NCI-H510A (cell line): ENCODE measurements around the gene ASPHD2.
A peak's percentile ranks its signal among the peaks of the same experiment; 100 is the strongest.

ENCODE experiments used
- DNase-seq: peaks from one replicate; lab custom pipeline; 2025; lab: John Stamatoyannopoulos, UW

The ASPHD2 gene

DNA sequence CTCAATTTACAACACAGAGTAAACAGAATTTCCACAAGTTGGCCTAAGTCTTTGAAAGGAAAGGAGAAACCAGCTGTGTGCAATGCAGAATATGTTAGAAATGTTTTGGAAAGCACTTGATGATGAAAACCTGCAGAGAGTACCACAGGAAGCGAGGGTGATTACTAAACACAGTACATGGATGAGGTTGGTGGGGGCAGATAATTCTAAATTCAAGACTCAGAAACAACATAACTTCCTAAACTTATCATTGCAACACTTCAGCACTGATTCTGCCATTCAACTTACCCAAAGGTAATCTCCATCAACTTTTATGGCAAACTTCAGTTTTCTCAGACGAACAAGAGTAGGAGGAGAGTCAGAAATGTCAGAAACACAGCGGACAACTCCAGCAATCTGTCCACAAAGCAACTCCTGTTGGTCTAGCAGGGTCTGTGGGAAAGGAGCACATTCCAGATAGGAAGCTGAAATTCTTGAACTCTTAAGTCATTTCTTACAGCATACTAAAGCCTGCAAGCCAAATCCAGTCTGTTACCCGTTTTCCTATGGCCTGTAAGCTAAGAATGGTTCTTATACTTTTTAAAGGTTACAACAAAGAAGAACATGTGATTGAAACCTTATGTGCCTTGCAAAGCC is 47.8 kb downstream of the ASPHD2 start:
- DNase-seq, result no peak

DNA sequence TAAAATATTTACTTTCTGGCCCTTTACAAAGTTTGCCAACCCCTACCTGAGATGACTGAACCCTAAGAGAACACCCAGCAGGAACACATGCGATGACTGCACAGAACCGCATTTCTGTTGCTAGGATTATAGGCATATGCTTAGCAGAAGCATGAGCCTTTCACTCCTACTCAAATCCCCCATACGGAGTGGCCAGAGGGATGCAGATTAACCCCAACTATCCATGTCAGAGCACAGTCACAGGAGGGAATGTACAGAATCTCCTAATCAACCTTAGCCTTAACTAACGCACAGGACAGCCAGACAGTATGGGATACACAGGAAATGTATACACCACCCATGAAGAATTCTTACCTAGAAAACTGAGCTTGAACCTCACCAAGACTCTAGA is 48.3 kb downstream of the ASPHD2 start:
- DNase-seq, result no peak

DNA sequence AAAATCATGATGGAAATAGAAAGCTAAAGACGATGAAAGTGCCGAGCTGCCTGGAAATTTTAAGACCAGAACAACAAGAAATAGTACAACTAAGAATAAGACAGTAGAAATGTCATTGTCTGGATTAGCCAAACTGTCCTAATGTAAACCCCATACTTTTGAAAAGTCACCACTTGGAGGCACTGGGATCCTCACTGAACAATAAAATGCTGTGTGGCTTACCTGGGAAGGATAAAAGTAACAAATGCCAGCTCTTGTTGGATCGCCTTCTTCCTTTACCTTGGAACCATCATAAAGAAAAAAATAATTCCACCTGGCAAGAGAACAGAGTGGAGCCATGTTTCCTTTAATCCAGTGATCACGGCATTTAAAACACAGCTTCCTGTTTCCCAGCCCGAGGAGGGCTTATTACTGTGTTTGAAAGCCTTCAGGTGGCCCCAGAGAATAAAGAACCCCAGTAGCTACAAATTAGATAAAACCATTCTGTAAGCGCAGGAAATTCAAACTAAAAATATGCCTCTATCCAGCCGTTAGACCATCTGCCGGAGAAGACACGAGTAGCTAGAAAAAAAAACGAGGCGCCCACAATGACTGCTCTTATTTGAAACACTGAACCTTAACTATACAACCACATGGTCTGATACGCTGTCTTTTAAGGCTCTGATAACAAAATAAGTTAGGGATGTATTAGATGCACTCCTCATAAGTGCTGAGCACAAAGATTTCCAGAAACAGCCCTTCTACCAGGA is 50.2 kb downstream of the ASPHD2 start:
- no peak for DNase-seq

DNA sequence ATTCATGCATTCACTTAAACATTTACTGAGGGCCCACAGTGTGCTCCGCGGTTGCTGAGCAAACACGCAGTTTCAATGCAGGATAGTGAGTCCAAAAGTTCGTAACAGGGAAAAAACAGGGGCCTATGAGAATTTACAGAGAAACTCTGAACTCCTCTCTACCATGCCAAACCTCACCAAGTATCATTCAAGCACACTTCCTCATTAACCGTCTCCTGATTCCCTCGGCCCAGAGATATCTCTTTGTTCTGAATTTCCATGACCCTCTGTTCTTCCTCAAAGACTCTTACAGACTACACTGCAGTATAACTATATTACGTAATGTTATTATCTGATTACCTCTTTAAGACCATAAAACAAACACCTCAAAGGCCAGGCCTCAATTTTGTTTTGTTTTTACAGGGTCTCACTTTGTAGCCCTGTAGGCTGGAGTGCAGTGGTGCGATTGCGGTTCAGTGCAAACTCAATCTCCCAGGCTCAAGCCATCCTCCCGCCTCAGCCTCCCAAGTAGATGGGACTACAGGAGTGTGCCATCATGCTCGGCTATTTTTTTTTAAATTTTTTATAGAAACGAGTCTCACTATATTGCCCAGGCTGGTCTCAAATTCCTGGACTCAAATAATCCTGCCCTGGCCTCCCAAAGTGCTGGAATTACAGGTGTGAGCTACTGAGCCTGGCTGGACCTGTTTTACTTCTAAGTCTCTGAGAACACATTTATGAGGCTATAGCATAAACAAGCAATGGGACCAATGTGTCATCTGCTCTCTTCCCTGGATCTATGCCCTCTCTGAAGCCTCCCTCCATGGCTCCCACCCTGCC is 50.9 kb downstream of the ASPHD2 start:
- DNase-seq, result no peak

DNA sequence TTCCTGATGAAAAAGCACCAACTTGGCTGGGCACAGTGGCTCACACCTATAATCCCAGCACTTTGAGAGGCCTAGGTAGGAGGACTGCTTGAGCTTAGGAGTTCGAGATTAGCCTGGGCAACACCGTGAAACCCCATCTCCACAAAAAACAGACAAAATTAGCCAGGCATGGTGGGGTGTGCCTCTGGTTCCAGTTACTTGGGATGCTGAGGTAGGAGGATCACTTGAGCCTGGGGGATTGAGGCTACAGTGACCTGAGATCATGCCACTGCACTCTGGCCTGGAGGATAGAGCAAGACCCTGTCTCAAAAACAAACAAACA is 51.5 kb downstream of the ASPHD2 start:
- no peak for DNase-seq

DNA sequence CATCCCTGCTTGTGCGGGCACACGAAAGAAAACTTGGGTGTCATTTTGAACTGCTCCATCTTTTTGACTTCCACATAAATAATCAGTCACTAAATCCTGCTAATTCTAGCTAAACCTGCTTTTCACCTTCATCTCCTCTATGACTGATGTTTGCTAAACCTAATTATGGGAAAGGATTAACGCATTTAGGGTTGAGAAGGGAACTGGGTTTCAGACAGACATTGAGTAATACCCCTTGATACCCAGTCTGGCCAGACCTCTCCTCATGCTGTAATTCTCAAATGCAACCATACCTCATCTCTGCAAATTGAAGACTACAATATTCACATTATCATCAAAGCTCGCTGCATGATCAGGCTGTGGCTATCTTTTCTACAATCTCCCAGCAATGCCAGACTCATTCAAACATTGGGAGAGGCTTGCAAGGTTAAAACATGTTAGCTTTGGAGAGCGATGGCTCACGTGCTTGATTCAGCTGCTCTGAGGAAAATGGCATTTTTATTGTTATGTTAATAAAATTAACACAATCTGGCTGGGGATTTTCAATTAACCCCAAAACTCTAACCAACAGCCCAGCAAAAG is 52.1 kb downstream of the ASPHD2 start:
- no peak for DNase-seq

DNA sequence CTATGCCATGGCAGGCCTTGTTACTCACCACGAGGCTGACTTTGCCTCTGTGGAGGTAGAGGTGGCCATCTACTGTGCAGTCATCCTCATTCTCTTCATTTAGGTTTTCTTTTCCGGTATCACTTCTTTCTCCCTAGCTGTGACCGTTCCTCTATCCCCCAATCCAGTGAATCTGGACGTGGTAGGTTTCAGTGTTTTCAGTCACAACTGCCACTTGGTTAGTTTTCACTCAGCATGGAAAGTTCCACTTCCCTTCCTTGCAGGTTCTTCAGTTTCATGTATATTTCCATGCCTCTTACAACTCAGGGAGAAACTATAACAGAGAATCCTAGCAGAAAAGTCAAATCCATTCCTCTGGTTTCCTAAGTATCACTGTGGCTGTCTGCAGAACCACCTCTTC is 52.6 kb downstream of the ASPHD2 start:
- no peak for DNase-seq

DNA sequence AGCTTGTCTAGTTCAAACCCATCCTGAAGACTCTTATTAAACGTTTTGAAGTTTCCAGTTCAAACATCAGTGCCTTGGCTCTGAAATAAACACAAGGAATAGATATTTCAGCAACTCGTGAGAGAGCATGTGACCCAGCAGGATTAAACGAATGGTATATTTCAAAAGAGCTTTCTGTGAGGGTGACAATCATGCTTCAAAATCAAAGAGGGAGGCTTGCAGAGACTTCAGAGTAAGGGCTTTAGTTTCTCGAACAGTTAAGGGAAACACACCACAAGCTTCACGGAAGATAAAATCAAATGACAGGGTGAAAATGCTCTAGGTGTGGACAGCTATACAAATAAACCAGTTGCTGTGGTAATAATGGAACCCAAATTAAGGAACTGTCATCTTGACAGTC is 53.1 kb downstream of the ASPHD2 start:
- no peak for DNase-seq

DNA sequence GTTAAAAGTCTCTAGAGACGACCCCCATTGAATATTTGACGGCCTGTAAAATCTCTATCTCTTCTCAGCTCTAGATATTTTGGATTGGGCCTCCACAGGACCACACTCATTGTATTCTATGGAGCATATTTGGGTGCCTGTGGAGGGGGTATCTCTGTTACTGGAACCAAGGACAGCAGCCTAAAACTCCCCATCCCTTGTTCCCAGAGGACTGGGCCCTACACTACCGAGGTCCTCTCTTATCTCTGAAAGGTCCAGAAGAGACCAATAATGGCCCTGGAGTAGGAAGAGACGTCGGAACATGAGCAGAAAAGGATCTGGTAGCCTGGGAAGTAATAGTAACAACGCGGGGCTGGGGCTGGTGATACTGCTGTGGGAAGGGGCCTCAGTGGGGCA is 54.0 kb downstream of the ASPHD2 start:
- no peak for DNase-seq

DNA sequence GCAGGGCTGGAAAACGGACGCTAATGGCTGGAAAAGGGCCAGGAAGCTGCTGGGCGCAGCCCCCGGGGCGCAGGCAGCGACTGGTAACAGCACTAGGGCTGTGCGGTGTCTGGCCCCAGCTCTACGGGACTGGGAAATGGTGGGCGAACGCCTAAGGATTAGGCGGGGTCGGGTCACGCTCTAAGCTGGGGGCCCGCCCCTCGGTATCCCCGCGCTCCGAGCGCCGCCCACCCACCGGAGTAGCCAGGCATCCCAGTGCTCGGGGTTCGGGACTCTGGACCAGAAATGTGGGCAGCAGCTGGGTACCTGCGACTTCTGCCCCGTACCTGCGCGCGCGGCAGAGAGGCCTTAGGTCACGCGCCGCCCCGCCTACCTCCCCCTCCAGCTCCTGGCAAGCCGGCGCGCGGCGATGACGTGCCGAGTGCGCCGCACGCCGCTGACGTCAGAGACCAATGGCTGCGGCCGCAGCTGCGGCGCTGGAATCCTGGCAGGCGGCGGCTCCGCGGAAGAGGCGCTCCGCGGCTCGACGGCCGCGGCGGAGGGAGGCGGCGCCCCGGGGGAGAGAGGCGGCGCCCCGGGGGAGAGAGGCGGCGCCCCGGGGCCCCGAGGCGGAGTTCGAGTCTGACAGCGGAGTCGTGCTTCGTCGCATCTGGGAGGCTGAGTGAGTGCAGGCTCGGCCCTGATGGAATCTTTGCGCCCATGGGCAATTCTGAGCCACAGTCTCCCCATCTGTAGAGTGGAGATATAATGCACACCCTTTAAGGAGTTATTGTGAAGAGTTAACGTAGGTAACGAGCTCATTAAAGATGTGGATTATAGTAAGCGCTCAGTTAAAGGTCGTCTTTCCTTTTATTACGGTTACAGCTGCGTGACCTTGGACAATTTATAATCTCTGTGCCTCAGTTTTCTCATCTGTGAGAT is 54.6 kb downstream of the ASPHD2 start, which contains the start of the genes HPS4 and SRRD:
Gene HPS4 (minus strand): TSS at position 345 of the 921 bp plus-strand sequence. CDS start 2,021 bp downstream, outside the sequence.
Gene SRRD (plus strand): TSS at position 439 of the 921 bp plus-strand sequence. CDS start 14 bp downstream, at position 453.
- DNase-seq, result peak; percentile 82

DNA sequence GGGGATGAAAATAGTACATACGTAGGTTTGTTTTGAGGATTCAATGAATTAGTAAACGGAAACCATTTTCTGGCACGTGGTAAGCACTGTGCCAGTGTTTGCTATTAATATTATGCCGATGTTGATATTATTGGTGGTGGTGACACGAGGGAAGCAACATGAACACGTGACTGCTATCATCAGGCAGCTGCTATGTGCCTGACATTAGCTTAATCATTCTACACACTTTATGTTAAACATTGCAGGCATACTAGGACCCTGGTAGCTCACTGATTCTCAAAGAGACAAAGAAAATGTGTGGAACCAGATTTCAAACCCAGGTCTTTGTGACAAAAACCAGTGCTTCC is 55.3 kb downstream of the ASPHD2 start:
- DNase-seq, result no peak

DNA sequence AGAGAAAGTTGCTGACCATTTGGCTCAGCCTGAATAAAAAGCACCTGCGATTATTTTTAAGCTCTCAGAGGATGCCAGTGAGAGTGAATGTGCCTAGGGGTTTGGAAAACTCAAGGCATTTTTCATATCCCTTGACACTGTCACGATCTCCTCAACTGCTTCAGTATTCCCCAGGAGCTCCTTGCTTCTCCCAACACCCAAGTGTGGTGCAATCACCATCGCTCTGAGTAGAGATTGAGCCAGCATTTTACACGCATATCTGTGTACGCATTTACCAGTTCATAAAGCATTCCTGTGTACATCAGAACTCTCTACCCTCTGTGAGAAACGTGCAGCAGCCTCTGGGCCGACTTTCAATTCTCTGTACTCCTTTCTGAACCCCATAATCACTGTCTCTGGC is 56.0 kb downstream of the ASPHD2 start:
- DNase-seq, result no peak

DNA sequence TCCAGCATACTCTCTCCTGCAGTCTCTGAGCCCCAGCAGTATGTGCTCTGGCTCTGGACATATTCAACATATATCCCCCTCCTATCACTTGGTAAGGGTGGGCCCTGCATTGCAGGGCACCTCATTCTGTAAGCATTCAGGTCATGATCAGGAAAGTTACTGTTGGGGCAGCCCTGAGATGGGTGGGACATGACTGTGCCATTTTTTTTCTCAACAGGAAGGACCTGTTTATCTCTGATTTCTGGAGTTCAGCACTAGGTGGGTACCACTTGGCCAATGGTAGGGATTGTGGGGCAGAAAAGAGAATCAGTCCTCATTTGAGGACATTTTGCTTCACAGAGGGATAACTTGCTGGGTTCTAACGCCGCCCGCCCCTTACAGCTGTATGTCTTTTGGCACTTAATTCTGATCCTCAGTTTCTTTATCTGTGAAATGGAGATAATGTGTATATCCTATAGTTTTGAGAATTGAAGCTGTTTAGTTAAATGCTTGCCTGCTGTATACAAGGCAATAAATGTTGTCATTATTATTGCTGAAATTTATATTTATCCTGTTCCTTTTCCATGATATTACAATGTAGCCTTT is 56.8 kb downstream of the ASPHD2 start:
- no peak for DNase-seq

DNA sequence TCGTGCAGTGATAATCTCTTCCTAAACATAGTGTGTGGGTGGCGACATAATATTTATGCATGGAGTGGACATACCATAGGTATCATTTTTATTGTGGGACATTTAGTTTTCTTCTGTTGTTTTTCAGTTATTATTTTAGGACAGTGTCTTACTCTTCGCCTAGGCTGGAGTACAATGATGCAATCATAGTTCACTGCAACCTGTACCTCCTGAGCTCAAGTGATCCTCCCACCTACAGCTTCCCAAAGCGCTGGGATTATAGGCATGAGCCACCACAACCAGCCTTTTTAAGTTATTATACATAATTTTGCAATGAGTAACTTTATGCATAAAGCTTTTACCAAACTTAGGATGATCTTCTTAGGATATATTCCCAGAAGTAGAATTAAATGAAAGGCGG is 57.3 kb downstream of the ASPHD2 start:
- no peak for DNase-seq

DNA sequence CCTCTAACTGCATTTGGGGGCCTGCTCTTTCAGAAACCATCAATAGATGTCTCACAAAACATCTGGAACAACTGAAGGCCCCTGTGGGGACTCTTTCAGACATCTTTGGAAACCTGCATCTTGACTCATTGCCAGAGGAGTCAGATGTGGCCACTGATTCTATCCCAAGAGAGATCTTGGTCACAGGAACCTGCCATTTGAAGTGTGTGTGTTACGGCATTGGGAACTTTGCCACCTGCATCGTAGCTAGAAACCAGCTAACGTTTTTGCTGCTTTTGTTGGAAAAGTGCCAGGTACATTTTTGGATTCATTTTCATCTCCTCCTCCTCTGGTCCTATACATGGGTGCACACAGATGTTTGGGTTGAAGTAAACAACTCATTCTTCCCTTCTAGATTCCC is 58.9 kb downstream of the ASPHD2 start:
- DNase-seq, result no peak

DNA sequence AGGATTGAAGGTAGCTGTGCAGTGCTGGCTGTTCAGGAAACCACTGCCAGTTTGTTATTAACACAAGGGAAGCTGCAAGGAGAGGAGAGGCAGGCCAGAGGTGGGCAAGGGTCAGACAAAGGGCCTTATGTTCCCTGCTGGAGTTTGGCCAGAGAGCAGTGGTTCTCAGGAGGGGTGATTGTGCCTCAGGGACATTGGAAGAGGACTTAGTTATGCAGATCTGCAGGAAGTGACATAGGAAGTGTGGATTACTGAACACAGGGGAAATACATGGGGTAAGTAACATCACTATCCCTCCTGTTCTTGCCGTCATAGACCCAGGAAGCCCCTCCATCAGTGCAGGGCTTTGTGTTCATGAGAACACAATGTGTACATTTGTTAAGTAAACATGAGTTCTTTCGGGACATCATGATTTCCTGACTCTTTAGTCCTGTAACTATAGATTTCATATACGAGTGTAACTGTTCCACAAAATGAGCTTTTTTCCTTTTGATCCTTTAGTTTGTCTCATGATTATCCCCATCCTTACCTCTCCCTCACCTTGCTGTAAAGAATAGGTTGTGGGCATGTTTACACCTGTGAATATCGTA is 60.5 kb downstream of the ASPHD2 start:
- DNase-seq, result no peak

DNA sequence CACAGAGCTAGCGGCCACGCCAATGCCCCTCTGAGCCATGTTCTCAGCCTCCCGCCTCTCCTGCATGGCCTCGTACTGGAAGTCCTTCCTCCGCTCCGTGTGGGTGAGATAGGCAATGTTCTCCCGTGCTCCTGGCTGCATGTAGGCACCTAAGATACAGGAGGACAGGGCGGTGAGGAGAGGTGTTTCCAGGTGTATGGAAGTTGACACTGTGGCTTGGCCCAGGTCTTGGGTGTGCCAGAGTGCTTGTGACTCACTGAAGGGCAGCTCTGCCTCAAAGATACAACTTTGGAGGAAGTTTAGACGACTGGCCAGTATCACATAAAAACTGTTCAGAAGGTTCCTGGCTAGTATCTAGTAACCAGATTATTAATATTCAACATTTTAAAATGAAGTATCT is 63.2 kb downstream of the ASPHD2 start:
- no peak for DNase-seq

DNA sequence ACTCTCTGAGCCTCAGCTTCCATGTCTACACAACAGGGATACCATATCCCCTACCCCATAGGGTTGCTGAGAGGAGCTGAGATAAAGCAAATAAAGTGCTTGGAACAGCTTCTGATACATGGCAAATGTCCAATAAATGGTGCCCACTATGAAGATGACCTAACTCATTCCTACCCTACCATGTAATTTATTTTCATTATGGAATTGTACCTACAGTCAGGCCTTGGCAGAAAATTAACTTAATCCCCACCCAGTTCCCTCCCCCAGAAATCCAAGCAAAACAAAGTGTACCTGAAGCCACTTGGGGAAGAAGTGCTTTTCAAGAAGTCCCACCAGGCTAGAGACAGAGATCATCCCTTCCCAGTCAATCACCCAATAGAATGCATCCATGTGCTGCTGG is 65.4 kb downstream of the ASPHD2 start:
- no peak for DNase-seq
